Testis (tissue), 3 donors: ENCODE data around the gene MAGI1. TPM values are rescaled to one million over a fixed set of nuclear protein-coding genes. Genes with fewer than 3 reads are reported as not detected.

ENCODE experiments used
- DNase-seq: peaks from one replicate; pipeline ENCODE4 v3.0.0-alpha.2; 2019
- H3K27ac ChIP-seq, 2 donors: fragments of 200-600 bp; sonication (generic); one replicate each; pipeline ENCODE4 v1.5.1; 2019
- H3K27me3 ChIP-seq: fragments of 200-600 bp; sonication (generic); one replicate; pipeline ENCODE4 v1.5.1; 2019
- H3K36me3 ChIP-seq: fragments of 200-600 bp; sonication (generic); one replicate; pipeline ENCODE4 v1.5.1; 2017; ENCODE audit warnings: low read depth; ENCODE audit errors: missing control alignments
- H3K4me1 ChIP-seq: fragments of 200-600 bp; sonication (generic); one replicate; pipeline ENCODE4 v1.5.1; 2019
- H3K4me3 ChIP-seq, 2 donors: fragments of 200-600 bp; sonication (generic); one replicate each; pipeline ENCODE4 v1.5.1; 2017 to 2019
- H3K9me3 ChIP-seq: fragments of 200-600 bp; sonication (generic); one replicate; pipeline ENCODE4 v1.5.1; 2017
- CTCF ChIP-seq, 3 experiments: fragments of 450-650 bp in 2 of 3; fragments of 200-600 bp in 1 of 3; sonication (generic) in 1 of 3; IDR thresholded peaks; one replicate each; pipeline ENCODE4 v1.5.1; 2016 to 2019; ENCODE audit warnings: antibody characterized with exemption in 3 of 3, mild to moderate bottlenecking in 2 of 3, moderate library complexity in 1 of 3
- POLR2A ChIP-seq: fragments of 450-650 bp; IDR thresholded peaks from one replicate; pipeline ENCODE4 v1.6.1; 2017; ENCODE audit warnings: antibody characterized with exemption, mild to moderate bottlenecking, moderate library complexity
- WGBS, 2 donors: methylation state at CpG; one replicate each; pipeline ENCODE4 v1.1.5; 2018; 5-methylcytosine and 5-hydroxymethylcytosine counted together
- intact Hi-C: fragments of 100-400 bp; cut with DNase I; formaldehyde crosslinking; loops from one replicate; pipeline ENCODE4 v1.15.1; 2023; ENCODE audit warnings: low total_unique reads
- polyA plus RNA-seq: library from polyadenylated mRNA; stranded (reverse); fragments of 350-450 nt; fragmentation: Illumina TruSeq; extraction: RNeasy Lipid Tissue Mini Kit (QIAGEN cat#74804); gene quantifications from one replicate; pipeline ENCODE4 v1.2.3, GENCODE V29; 2014; ENCODE audit warnings: low read depth, low replicate concordance; ENCODE audit not compliant: insufficient read depth
- total RNA-seq, 2 donors: library from RNA; depleted of rRNA; stranded (reverse); fragments of >200 nt; gene quantifications; one replicate each; pipeline ENCODE4 v1.2.3, GENCODE V29; 2016

The MAGI1 gene
- total and polyA plus RNA-seq, 3 donors from 2014 or later, result 55.4 to 60.4 (median 56.1) TPM

GRCh38 chr3:65855370-65856100 is 183.2 kb downstream of the MAGI1 start:
- no peak for DNase-seq
- H3K36me3 ChIP-seq, result no peaks in the 10 kb centered on the region
- intact Hi-C loops, result no loop called here
- H3K27me3 ChIP-seq, result no peaks in the 10 kb centered on the region
- TF ChIP-seq CTCF (IDR thresholded peaks at IDR 0.05), result no peak
- no peak for TF ChIP-seq POLR2A
- no peaks in the 10 kb centered on the region for H3K4me1 ChIP-seq
- H3K9me3 ChIP-seq, result no peaks in the 10 kb centered on the region
- H3K27ac ChIP-seq, result no peak overlapping the region
- 79 to 82% methylated on average over 2 to 4 of the region's 4 CpGs for WGBS, 2 donors
- H3K4me3 ChIP-seq, result no peak overlapping the region

- Histone ChIP-seq H3K27ac (no peak overlapping the region), H3K4me1 (no peaks in the 10 kb centered on the region), H3K27me3 (no peaks in the 10 kb centered on the region), H3K36me3 (no peaks in the 10 kb centered on the region), H3K9me3 (no peaks in the 10 kb centered on the region), H3K4me3 (no peak overlapping the region)
- TF ChIP-seq POLR2A (no peak), CTCF (IDR thresholded peaks at IDR 0.05) (no peak)
- DNase-seq, result no peak
- intact Hi-C loops, result no loop called here
- WGBS, 2 donors, result 60 to 68% methylated on average over 8 of the region's 8 CpGs
Observed at GRCh38 chr3:65854606-65855304, 184.0 kb downstream of the MAGI1 start.

GRCh38 chr3:65851827-65852226 is 186.9 kb downstream of the MAGI1 start:
- no peak overlapping the region for H3K27ac ChIP-seq
- intact Hi-C loops, result no loop called here
- H3K4me3 ChIP-seq, result no peak overlapping the region
- no peaks in the 10 kb centered on the region for H3K4me1 ChIP-seq
- no peak for DNase-seq
- 85 to 89% methylated on average over 4 of the region's 4 CpGs for WGBS, 2 donors
- no peaks in the 10 kb centered on the region for H3K27me3 ChIP-seq
- no peaks in the 10 kb centered on the region for H3K36me3 ChIP-seq
- TF ChIP-seq POLR2A (no peak), CTCF (IDR thresholded peaks at IDR 0.05) (no peak)
- H3K9me3 ChIP-seq, result no peaks in the 10 kb centered on the region

- no peaks in the 10 kb centered on the region for H3K27me3 ChIP-seq
- TF ChIP-seq CTCF (IDR thresholded peaks at IDR 0.05) (no peak), POLR2A (no peak)
- WGBS, 2 donors, result 81 to 85% methylated on average over 3 of the region's 3 CpGs
- no peak overlapping the region for H3K27ac ChIP-seq
- no peaks in the 10 kb centered on the region for H3K4me1 ChIP-seq
- intact Hi-C loops, result no loop called here
- DNase-seq, result no peak
- no peaks in the 10 kb centered on the region for H3K36me3 ChIP-seq
- no peak overlapping the region for H3K4me3 ChIP-seq
- H3K9me3 ChIP-seq, result no peaks in the 10 kb centered on the region
Observed at GRCh38 chr3:65850261-65850660, 188.5 kb downstream of the MAGI1 start.
